Measurements from ENCODE around the gene HEATR1. TPM values are rescaled to one million over a fixed set of nuclear protein-coding genes. Genes with fewer than 3 reads are reported as not detected.

HEATR1 gene
- total and polyA plus RNA-seq, 2 donors (not counting 1 experiment from before 2014, with no cell fraction given), result 6.1 to 50.6 TPM

DNA sequence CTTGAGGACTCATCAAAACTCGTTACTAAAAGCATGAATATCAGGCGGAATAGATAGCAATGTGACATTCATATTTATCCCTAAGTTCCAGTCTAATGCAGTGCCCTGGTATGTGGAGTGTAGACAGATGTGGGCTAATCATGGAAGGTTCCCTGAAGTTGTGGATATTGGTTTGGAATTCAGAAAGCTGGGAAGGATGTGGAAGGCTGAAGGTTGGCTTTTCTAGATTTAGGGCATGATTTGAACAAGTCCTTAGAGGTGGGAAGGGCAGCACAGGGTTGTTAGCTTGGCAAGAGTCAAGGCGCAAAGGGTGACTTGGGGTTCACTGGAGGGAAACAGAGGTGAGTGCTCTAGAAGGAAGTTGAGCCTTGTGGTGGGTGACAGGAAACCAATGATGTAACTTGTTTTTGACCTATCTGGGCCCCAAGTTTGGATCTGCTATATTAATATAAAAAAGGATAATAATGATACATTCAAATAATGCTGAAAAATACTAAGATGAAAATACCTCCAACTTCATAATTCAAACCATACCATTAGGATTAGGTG lies 58.6 kb downstream of the HEATR1 start:
- peak overlapping the region in 1 of 2 donors; percentile 53 for H3K27ac ChIP-seq (ENCODE audit: low read length in 2 of 2)
- no peaks in the 10 kb centered on the region for H3K9me3 ChIP-seq (ENCODE audit: control extremely low read depth in 1 of 3, control insufficient read depth in 2 of 3, insufficient read depth in 1 of 3, low read length in 2 of 3)
- H3K4me1 ChIP-seq (ENCODE audit: control insufficient read depth in 2 of 2, insufficient read depth in 2 of 2, low read length in 2 of 2), result peaks cover 11 to 13% of the 10 kb centered on the region in 2 donors
- H3K79me2 ChIP-seq (ENCODE audit: control insufficient read depth, insufficient read depth, low read length), result no peaks in the 10 kb centered on the region
- H4K20me1 ChIP-seq (ENCODE audit: control insufficient read depth, insufficient read depth, low read length, poor library complexity, severe bottlenecking), result no peaks in the 10 kb centered on the region
- H3K27ac Mint-ChIP-seq, result peak overlapping the region; percentile 81
- peaks cover 0 to 91% of the 10 kb centered on the region in 2 experiments for H3K36me3 ChIP-seq (replicated peaks in 1 of 2; ENCODE audit: control extremely low read depth in 1 of 2, control insufficient read depth in 1 of 2, extremely low read depth in 1 of 2, insufficient read depth in 2 of 2, low read length in 1 of 2)
- peak overlapping the region in 1 of 5 experiments; percentile 2 for H3K4me3 ChIP-seq (ENCODE audit: control extremely low read depth in 1 of 5, extremely low read depth in 1 of 5, insufficient read depth in 1 of 5, low read depth in 2 of 5, low read length in 4 of 5)
- ATAC-seq (ENCODE audit: low read depth) (peak; percentile 41), DNase-seq (peak; percentile 22)
- H3K4me3 Mint-ChIP-seq, result peak overlapping the region; percentile 3
- H3K9me3 Mint-ChIP-seq (ENCODE audit: insufficient read depth), result no peaks in the 10 kb centered on the region
- POLR2A ChIA-PET, result no interaction called here
- H3K27me3 Mint-ChIP-seq, result no peaks in the 10 kb centered on the region
- CTCF ChIA-PET, result no interaction called here
- WGBS (ENCODE audit: insufficient coverage), result 74% methylated on average over 3 of the region's 3 CpGs
- intact Hi-C loops (cut with micrococcal nuclease), result no loop called here
- H2AFZ ChIP-seq (ENCODE audit: insufficient read depth, low read depth, low read length, poor library complexity, severe bottlenecking), result no peak overlapping the region
- H3K9ac ChIP-seq (ENCODE audit: low read length), result no peak overlapping the region
- no peaks in the 10 kb centered on the region for H3K27me3 ChIP-seq (replicated peaks in 1 of 4; ENCODE audit: control extremely low read depth in 1 of 4, control insufficient read depth in 3 of 4, insufficient read depth in 4 of 4, low read length in 3 of 4)
- TF ChIP-seq, protein P1, sequence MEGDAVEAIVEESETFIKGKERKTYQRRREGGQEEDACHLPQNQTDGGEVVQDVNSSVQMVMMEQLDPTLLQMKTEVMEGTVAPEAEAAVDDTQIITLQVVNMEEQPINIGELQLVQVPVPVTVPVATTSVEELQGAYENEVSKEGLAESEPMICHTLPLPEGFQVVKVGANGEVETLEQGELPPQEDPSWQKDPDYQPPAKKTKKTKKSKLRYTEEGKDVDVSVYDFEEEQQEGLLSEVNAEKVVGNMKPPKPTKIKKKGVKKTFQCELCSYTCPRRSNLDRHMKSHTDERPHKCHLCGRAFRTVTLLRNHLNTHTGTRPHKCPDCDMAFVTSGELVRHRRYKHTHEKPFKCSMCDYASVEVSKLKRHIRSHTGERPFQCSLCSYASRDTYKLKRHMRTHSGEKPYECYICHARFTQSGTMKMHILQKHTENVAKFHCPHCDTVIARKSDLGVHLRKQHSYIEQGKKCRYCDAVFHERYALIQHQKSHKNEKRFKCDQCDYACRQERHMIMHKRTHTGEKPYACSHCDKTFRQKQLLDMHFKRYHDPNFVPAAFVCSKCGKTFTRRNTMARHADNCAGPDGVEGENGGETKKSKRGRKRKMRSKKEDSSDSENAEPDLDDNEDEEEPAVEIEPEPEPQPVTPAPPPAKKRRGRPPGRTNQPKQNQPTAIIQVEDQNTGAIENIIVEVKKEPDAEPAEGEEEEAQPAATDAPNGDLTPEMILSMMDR (IDR thresholded peaks at IDR 0.05), result no peak
- TF ChIP-seq EZH2 (IDR thresholded peaks at IDR 0.05; ENCODE audit: borderline replicate concordance, insufficient read depth, low read depth, low read length, poor library complexity, severe bottlenecking), result no peak
- H3K4me2 ChIP-seq (replicated peaks; ENCODE audit: low read depth, low read length, poor library complexity, severe bottlenecking), result peak overlapping the region; percentile 40
- peaks cover 20% of the 10 kb centered on the region for H3K4me1 Mint-ChIP-seq

DNA sequence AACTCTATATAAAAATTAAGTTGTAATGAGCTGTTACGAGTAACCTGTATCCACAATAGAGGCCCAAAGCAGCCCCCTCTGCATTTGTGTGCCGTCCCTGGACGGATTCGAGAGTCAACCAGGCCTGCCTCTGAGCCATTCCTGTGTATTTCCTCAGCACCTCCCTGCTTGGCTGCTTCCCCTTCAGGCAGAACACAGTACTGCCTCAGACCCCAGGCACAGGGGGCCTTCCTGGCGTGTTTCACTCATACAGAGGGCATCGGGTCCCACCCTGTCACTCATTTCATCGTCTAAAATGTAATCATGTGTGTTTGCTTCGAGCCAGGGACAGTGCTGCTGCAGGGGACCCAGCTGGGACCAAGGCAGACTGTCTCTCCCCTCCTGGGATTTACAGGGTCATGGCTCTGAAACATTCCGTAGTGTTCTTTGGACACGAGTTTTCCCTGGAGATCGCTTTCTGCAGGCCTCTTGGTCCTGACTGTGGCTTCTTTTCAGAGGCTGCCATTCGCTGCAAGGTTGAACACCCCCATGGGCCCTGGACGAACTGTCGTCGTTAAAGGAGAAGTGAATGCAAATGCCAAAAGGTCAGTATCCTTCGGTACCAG lies 61.1 kb downstream of the HEATR1 start:
- intact Hi-C loops (cut with micrococcal nuclease), result no loop called here
- DNase-seq, result no peak
- Histone ChIP-seq H3K27ac (ENCODE audit: low read length in 2 of 2) (no peak overlapping the region), H3K9ac (ENCODE audit: low read length) (no peak overlapping the region), H3K36me3 (replicated peaks in 1 of 2; ENCODE audit: control extremely low read depth in 1 of 2, control insufficient read depth in 1 of 2, extremely low read depth in 1 of 2, insufficient read depth in 2 of 2, low read length in 1 of 2) (peaks cover 0 to 94% of the 10 kb centered on the region in 2 experiments), H3K4me2 (replicated peaks; ENCODE audit: low read depth, low read length, poor library complexity, severe bottlenecking) (no peak overlapping the region), H4K20me1 (ENCODE audit: control insufficient read depth, insufficient read depth, low read length, poor library complexity, severe bottlenecking) (no peaks in the 10 kb centered on the region), H3K4me3 (ENCODE audit: control extremely low read depth in 1 of 5, extremely low read depth in 1 of 5, insufficient read depth in 1 of 5, low read depth in 2 of 5, low read length in 4 of 5) (no peak overlapping the region), H2AFZ (ENCODE audit: insufficient read depth, low read depth, low read length, poor library complexity, severe bottlenecking) (no peak overlapping the region), H3K4me1 (ENCODE audit: control insufficient read depth in 2 of 2, insufficient read depth in 2 of 2, low read length in 2 of 2) (peaks cover 11 to 13% of the 10 kb centered on the region in 2 donors), H3K79me2 (ENCODE audit: control insufficient read depth, insufficient read depth, low read length) (no peaks in the 10 kb centered on the region), H3K9me3 (ENCODE audit: control extremely low read depth in 1 of 3, control insufficient read depth in 2 of 3, insufficient read depth in 1 of 3, low read length in 2 of 3) (no peaks in the 10 kb centered on the region), H3K27me3 (replicated peaks in 1 of 4; ENCODE audit: control extremely low read depth in 1 of 4, control insufficient read depth in 3 of 4, insufficient read depth in 4 of 4, low read length in 3 of 4) (no peaks in the 10 kb centered on the region)
- no peak overlapping the region for H3K4me3 Mint-ChIP-seq
- no peak overlapping the region for H3K27ac Mint-ChIP-seq
- H3K27me3 Mint-ChIP-seq, result no peaks in the 10 kb centered on the region
- ChIA-PET POLR2A (no interaction called here), CTCF (no interaction called here)
- TF ChIP-seq, protein P1 (IDR thresholded peaks at IDR 0.05), result no peak
- TF ChIP-seq EZH2 (IDR thresholded peaks at IDR 0.05; ENCODE audit: borderline replicate concordance, insufficient read depth, low read depth, low read length, poor library complexity, severe bottlenecking), result no peak
- H3K4me1 Mint-ChIP-seq, result peaks cover 20% of the 10 kb centered on the region
- 90% methylated on average over 16 of the region's 16 CpGs for WGBS (ENCODE audit: insufficient coverage)
- H3K9me3 Mint-ChIP-seq (ENCODE audit: insufficient read depth), result no peaks in the 10 kb centered on the region
- ATAC-seq (ENCODE audit: low read depth), result no peak

Data from B cell (primary cell).